ENCODE measurements around the gene CDKAL1.

Gene CDKAL1

DNA sequence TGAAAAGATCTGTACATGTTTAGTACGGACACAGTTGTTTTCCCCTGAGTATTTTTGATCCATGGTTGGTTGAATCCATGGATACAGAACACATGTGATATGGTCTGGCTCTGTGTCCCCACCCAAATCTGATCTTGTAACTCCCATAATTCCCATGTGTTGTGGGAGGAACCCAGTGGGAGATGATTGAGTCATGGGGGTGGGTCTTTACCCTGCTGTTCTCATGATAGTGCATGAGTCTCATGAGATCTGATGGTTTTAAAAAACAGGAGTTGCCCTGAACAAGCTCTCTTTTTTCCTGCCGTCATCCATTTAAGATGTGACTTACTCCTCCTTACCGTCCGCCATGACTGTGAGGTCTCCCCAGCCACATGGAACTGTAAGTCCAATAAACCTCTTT lies 139.2 kb downstream of the CDKAL1 start:
- no peak overlapping the region for H4K91ac ChIP-seq (ENCODE audit: low read depth, low read length, poor library complexity)
- no peak overlapping the region for H3K4ac ChIP-seq (ENCODE audit: low read length)
- H3K27ac ChIP-seq (replicated peaks; ENCODE audit: low read length), result no peak overlapping the region
- no peaks in the 10 kb centered on the region for H3K9me3 ChIP-seq (replicated peaks in 1 of 2; ENCODE audit: control insufficient read depth in 2 of 2, insufficient read depth in 1 of 2, low read depth in 1 of 2, low read length in 2 of 2)
- WGBS, 2 donors (ENCODE audit: extremely low coverage in 2 of 2, insufficient read length in 2 of 2, insufficient replicate concordance in 1 of 2), result no CpG with 5 or more reads among the region's 4 CpGs
- no peak overlapping the region for H3K4me2 ChIP-seq (ENCODE audit: insufficient read depth, low read length, poor library complexity, severe bottlenecking)
- no peak for DNase-seq (ENCODE audit: low spot score)
- H4K8ac ChIP-seq (ENCODE audit: low read depth, low read length), result no peak overlapping the region
- no peak overlapping the region for H3K9ac ChIP-seq (ENCODE audit: low read depth, low read length, poor library complexity)
- H3K27me3 ChIP-seq (ENCODE audit: control insufficient read depth in 3 of 3, insufficient read depth in 3 of 3, low read depth in 1 of 3, low read length in 3 of 3), result no peaks in the 10 kb centered on the region
- H2BK15ac ChIP-seq (ENCODE audit: low read length), result no peak overlapping the region
- H2BK12ac ChIP-seq (ENCODE audit: low read length), result no peak overlapping the region
- H3K18ac ChIP-seq (ENCODE audit: low read length), result no peak overlapping the region
- H3K4me3 ChIP-seq (ENCODE audit: low read length in 2 of 2), result no peak overlapping the region
- no peaks in the 10 kb centered on the region for H3K36me3 ChIP-seq (replicated peaks in 1 of 2; ENCODE audit: control insufficient read depth in 2 of 2, insufficient read depth in 2 of 2, low read length in 2 of 2)
- H2BK120ac ChIP-seq (ENCODE audit: low read depth, low read length), result no peak overlapping the region
- H2BK5ac ChIP-seq (ENCODE audit: low read length), result no peak overlapping the region
- H3K14ac ChIP-seq (ENCODE audit: low read length), result no peak overlapping the region
- H2AFZ ChIP-seq (ENCODE audit: low read length), result no peak overlapping the region
- no peak overlapping the region for H3K23ac ChIP-seq (ENCODE audit: low read depth, low read length, poor library complexity)
- no peaks in the 10 kb centered on the region for H3K4me1 ChIP-seq (ENCODE audit: control insufficient read depth in 2 of 2, insufficient read depth in 1 of 2, low read depth in 1 of 2, low read length in 2 of 2)
- no peak overlapping the region for H2AK5ac ChIP-seq (ENCODE audit: low read depth, low read length)
- H3K79me1 ChIP-seq (ENCODE audit: low read depth, low read length), result no peaks in the 10 kb centered on the region

DNA sequence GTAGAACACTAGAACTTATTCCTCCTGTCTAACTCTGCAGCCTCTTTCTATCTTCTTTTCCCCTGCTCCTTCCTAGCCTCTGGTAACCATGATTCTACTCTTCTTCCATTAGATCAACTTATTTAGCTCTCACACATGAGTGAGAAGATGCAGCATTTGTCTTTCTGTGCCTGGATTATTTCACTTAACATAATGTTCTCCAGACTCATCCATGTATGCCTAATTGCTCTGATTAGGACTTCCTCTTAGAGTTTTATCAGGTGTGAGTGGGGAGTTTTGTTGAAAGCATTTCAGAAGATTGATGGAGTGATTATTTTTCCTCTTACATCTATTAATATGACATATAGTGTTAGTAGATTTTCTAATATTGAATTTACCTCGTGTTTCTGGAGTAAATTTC lies 140.4 kb downstream of the CDKAL1 start:
- Histone ChIP-seq H3K36me3 (replicated peaks in 1 of 2; ENCODE audit: control insufficient read depth in 2 of 2, insufficient read depth in 2 of 2, low read length in 2 of 2) (no peaks in the 10 kb centered on the region), H3K4me1 (ENCODE audit: control insufficient read depth in 2 of 2, insufficient read depth in 1 of 2, low read depth in 1 of 2, low read length in 2 of 2) (no peaks in the 10 kb centered on the region), H3K27me3 (ENCODE audit: control insufficient read depth in 3 of 3, insufficient read depth in 3 of 3, low read depth in 1 of 3, low read length in 3 of 3) (no peaks in the 10 kb centered on the region), H3K18ac (ENCODE audit: low read length) (no peak overlapping the region), H4K8ac (ENCODE audit: low read depth, low read length) (no peak overlapping the region), H2BK5ac (ENCODE audit: low read length) (no peak overlapping the region), H3K79me1 (ENCODE audit: low read depth, low read length) (no peaks in the 10 kb centered on the region), H2AFZ (ENCODE audit: low read length) (no peak overlapping the region), H2AK5ac (ENCODE audit: low read depth, low read length) (no peak overlapping the region), H3K9me3 (replicated peaks in 1 of 2; ENCODE audit: control insufficient read depth in 2 of 2, insufficient read depth in 1 of 2, low read depth in 1 of 2, low read length in 2 of 2) (no peaks in the 10 kb centered on the region), H3K4ac (ENCODE audit: low read length) (no peak overlapping the region), H2BK120ac (ENCODE audit: low read depth, low read length) (no peak overlapping the region), H3K4me3 (ENCODE audit: low read length in 2 of 2) (no peak overlapping the region), H3K14ac (ENCODE audit: low read length) (no peak overlapping the region), H3K23ac (ENCODE audit: low read depth, low read length, poor library complexity) (no peak overlapping the region), H2BK15ac (ENCODE audit: low read length) (no peak overlapping the region), H4K91ac (ENCODE audit: low read depth, low read length, poor library complexity) (no peak overlapping the region), H3K27ac (replicated peaks; ENCODE audit: low read length) (no peak overlapping the region), H3K9ac (ENCODE audit: low read depth, low read length, poor library complexity) (no peak overlapping the region), H3K4me2 (ENCODE audit: insufficient read depth, low read length, poor library complexity, severe bottlenecking) (no peak overlapping the region), H2BK12ac (ENCODE audit: low read length) (no peak overlapping the region)
- WGBS, 2 donors (ENCODE audit: extremely low coverage in 2 of 2, insufficient read length in 2 of 2, insufficient replicate concordance in 1 of 2), result no CpG with 5 or more reads among the region's 1 CpG
- DNase-seq (ENCODE audit: low spot score), result no peak

DNA sequence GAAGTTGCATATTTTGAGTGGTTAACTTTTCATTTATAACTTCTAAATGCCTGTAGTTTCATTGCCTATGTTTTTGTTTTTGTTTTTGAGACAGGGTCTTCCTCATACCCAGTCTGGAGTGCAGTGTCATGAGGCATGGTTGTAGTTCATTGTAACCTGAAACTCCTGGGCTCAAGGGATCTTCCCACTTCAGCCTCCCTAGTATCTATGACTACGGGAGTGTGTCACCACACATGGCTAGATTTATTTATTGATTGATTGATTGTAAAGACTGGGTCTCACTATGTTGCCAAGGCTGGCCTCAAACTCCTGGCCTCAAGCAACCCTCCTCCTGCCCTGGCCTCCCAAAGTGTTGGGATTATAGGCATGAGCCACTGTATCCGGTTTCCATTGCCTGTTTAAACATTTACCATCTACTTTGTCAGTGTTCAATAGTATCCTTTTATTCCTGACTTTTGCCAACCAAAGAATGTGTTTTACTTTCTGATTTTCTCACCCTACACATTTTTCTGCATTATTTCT lies 144.6 kb downstream of the CDKAL1 start:
- no peaks in the 10 kb centered on the region for H3K36me3 ChIP-seq (replicated peaks in 1 of 2; ENCODE audit: control insufficient read depth in 2 of 2, insufficient read depth in 2 of 2, low read length in 2 of 2)
- no peak overlapping the region for H4K8ac ChIP-seq (ENCODE audit: low read depth, low read length)
- H3K27ac ChIP-seq (replicated peaks; ENCODE audit: low read length), result no peak overlapping the region
- H3K4me3 ChIP-seq (ENCODE audit: low read length in 2 of 2), result no peak overlapping the region
- no peaks in the 10 kb centered on the region for H3K9me3 ChIP-seq (replicated peaks in 1 of 2; ENCODE audit: control insufficient read depth in 2 of 2, insufficient read depth in 1 of 2, low read depth in 1 of 2, low read length in 2 of 2)
- no peak overlapping the region for H4K91ac ChIP-seq (ENCODE audit: low read depth, low read length, poor library complexity)
- no peak overlapping the region for H2BK120ac ChIP-seq (ENCODE audit: low read depth, low read length)
- no peaks in the 10 kb centered on the region for H3K79me1 ChIP-seq (ENCODE audit: low read depth, low read length)
- H3K14ac ChIP-seq (ENCODE audit: low read length), result no peak overlapping the region
- H2AK5ac ChIP-seq (ENCODE audit: low read depth, low read length), result no peak overlapping the region
- H2BK5ac ChIP-seq (ENCODE audit: low read length), result no peak overlapping the region
- no CpG with 5 or more reads among the region's 2 CpGs for WGBS, 2 donors (ENCODE audit: extremely low coverage in 2 of 2, insufficient read length in 2 of 2, insufficient replicate concordance in 1 of 2)
- H2AFZ ChIP-seq (ENCODE audit: low read length), result no peak overlapping the region
- H3K9ac ChIP-seq (ENCODE audit: low read depth, low read length, poor library complexity), result no peak overlapping the region
- H3K4me1 ChIP-seq (ENCODE audit: control insufficient read depth in 2 of 2, insufficient read depth in 1 of 2, low read depth in 1 of 2, low read length in 2 of 2), result no peaks in the 10 kb centered on the region
- no peak overlapping the region for H3K18ac ChIP-seq (ENCODE audit: low read length)
- no peak overlapping the region for H3K4me2 ChIP-seq (ENCODE audit: insufficient read depth, low read length, poor library complexity, severe bottlenecking)
- no peak for DNase-seq (ENCODE audit: low spot score)
- no peak overlapping the region for H2BK15ac ChIP-seq (ENCODE audit: low read length)
- no peak overlapping the region for H3K23ac ChIP-seq (ENCODE audit: low read depth, low read length, poor library complexity)
- no peak overlapping the region for H2BK12ac ChIP-seq (ENCODE audit: low read length)
- no peak overlapping the region for H3K4ac ChIP-seq (ENCODE audit: low read length)
- no peaks in the 10 kb centered on the region for H3K27me3 ChIP-seq (ENCODE audit: control insufficient read depth in 3 of 3, insufficient read depth in 3 of 3, low read depth in 1 of 3, low read length in 3 of 3)

DNA sequence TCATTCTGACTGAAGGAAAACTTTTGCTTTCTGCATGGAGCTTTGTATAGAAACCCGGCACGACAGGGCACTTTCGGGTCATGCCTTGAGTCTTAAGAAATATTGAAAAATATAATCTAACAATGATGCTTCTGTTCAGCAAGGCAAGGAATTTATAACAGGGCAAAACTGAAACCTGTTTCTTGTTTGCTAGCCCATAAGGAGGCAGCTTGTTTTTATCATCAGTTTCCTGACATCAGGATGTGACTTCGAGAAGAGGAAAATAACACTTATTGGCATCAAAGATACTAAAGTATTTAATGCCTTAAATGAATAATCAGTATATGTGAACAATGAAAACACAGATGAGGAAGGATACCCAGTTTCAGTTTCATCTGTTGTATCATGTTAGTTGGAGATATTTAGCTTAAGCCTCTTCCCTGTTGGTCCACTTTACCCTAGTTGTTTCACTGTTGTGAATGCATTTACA lies 146.5 kb downstream of the CDKAL1 start:
- Histone ChIP-seq H2AK5ac (ENCODE audit: low read depth, low read length) (no peak overlapping the region), H3K79me1 (ENCODE audit: low read depth, low read length) (no peaks in the 10 kb centered on the region), H3K18ac (ENCODE audit: low read length) (no peak overlapping the region), H3K27me3 (ENCODE audit: control insufficient read depth in 3 of 3, insufficient read depth in 3 of 3, low read depth in 1 of 3, low read length in 3 of 3) (no peaks in the 10 kb centered on the region), H2AFZ (ENCODE audit: low read length) (no peak overlapping the region), H2BK120ac (ENCODE audit: low read depth, low read length) (no peak overlapping the region), H3K9ac (ENCODE audit: low read depth, low read length, poor library complexity) (no peak overlapping the region), H3K4me1 (ENCODE audit: control insufficient read depth in 2 of 2, insufficient read depth in 1 of 2, low read depth in 1 of 2, low read length in 2 of 2) (no peaks in the 10 kb centered on the region), H2BK5ac (ENCODE audit: low read length) (no peak overlapping the region), H3K9me3 (replicated peaks in 1 of 2; ENCODE audit: control insufficient read depth in 2 of 2, insufficient read depth in 1 of 2, low read depth in 1 of 2, low read length in 2 of 2) (peaks cover 0 to 3% of the 10 kb centered on the region in 2 donors), H3K27ac (replicated peaks; ENCODE audit: low read length) (no peak overlapping the region), H4K8ac (ENCODE audit: low read depth, low read length) (no peak overlapping the region), H3K4me3 (ENCODE audit: low read length in 2 of 2) (no peak overlapping the region), H3K14ac (ENCODE audit: low read length) (no peak overlapping the region), H4K91ac (ENCODE audit: low read depth, low read length, poor library complexity) (no peak overlapping the region), H3K23ac (ENCODE audit: low read depth, low read length, poor library complexity) (no peak overlapping the region), H2BK15ac (ENCODE audit: low read length) (no peak overlapping the region), H2BK12ac (ENCODE audit: low read length) (no peak overlapping the region), H3K36me3 (replicated peaks in 1 of 2; ENCODE audit: control insufficient read depth in 2 of 2, insufficient read depth in 2 of 2, low read length in 2 of 2) (no peaks in the 10 kb centered on the region), H3K4me2 (ENCODE audit: insufficient read depth, low read length, poor library complexity, severe bottlenecking) (no peak overlapping the region), H3K4ac (ENCODE audit: low read length) (no peak overlapping the region)
- WGBS, 2 donors (ENCODE audit: extremely low coverage in 2 of 2, insufficient read length in 2 of 2, insufficient replicate concordance in 1 of 2), result no CpG with 5 or more reads among the region's 4 CpGs
- no peak for DNase-seq (ENCODE audit: low spot score)

Data from neuronal stem cell (in vitro differentiated cells).